IMR-90 (cell line): ENCODE data around the gene TMEM82. TPM values are rescaled to one million over a fixed set of nuclear protein-coding genes. Genes with fewer than 3 reads are reported as not detected.

ENCODE experiments used
- ATAC-seq: fragments of 200-7000 bp; cut with Tn5 transposase; 2 replicates; pipeline ENCODE4 v1.9.1; 2020; ENCODE audit warnings: low read depth, mild to moderate bottlenecking, moderate library complexity
- BruUV-seq: library from RNA; stranded (reverse); fragments of 400-500 nt; replicated peaks from 2 replicates; lab custom pipeline; 2021; lab: Mats Ljungman, UMichigan
- CTCF ChIA-PET: fragments of 300-600 bp; formaldehyde crosslinking; extraction: SDS; loops from one replicate; lab custom pipeline; 2021; ENCODE audit warnings: antibody characterized with exemption; lab: Yijun Ruan, JAX
- POLR2A ChIA-PET: fragments of 300-600 bp; sonication (Branson Sonifier 250); formaldehyde crosslinking; loops from one replicate; lab custom pipeline; 2022; ENCODE audit warnings: antibody characterized with exemption; ENCODE audit not compliant: unreplicated experiment; lab: Charles Lee
- DNase-seq: peaks from one replicate; pipeline ENCODE4 v3.0.0; 2013
- H2AFZ ChIP-seq: replicated peaks from 2 replicates; pipeline ENCODE3; 2013; ENCODE audit warnings: low read length, mild to moderate bottlenecking; ENCODE audit not compliant: poor library complexity
- H2AK5ac ChIP-seq: 2 replicates; pipeline ENCODE4 v1.6.1; 2013; ENCODE audit warnings: low read depth, low read length, inconsistent platforms
- H2AK9ac ChIP-seq: replicated peaks from 2 replicates; pipeline ENCODE3; 2013; ENCODE audit warnings: mild to moderate bottlenecking, low read depth, low read length, moderate library complexity; ENCODE audit not compliant: poor library complexity
- H2BK120ac ChIP-seq: 2 replicates; pipeline ENCODE4 v1.6.1; 2013; ENCODE audit warnings: low read depth, low read length, inconsistent platforms
- H2BK15ac ChIP-seq: 3 replicates; pipeline ENCODE4 v1.6.1; 2013; ENCODE audit warnings: low read depth, low read length, inconsistent platforms
- H2BK20ac ChIP-seq: 2 replicates; pipeline ENCODE4 v1.6.1; 2013; ENCODE audit warnings: low read depth, mild to moderate bottlenecking, inconsistent platforms, low read length, moderate library complexity
- H2BK5ac ChIP-seq: 2 replicates; pipeline ENCODE4 v1.6.1; 2013; ENCODE audit warnings: mild to moderate bottlenecking, low read depth, low read length, inconsistent platforms; ENCODE audit not compliant: poor library complexity, severe bottlenecking
- H3K14ac ChIP-seq: replicated peaks from 2 replicates; pipeline ENCODE4 v1.6.1; 2013; ENCODE audit warnings: low read depth, low read length, inconsistent platforms
- H3K18ac ChIP-seq: 2 replicates; pipeline ENCODE4 v1.6.1; 2013; ENCODE audit warnings: low read depth, low read length, control low read depth
- H3K23ac ChIP-seq: 2 replicates; pipeline ENCODE4 v1.6.1; 2013; ENCODE audit warnings: low read depth, low read length, inconsistent platforms
- H3K27ac ChIP-seq: 2 replicates; pipeline ENCODE4 v1.5.1; 2013; ENCODE audit warnings: mild to moderate bottlenecking, control low read depth, low read length; ENCODE audit not compliant: insufficient read depth
- H3K27me3 ChIP-seq: 2 replicates; pipeline ENCODE4 v1.6.1; 2013; ENCODE audit warnings: low read length; ENCODE audit not compliant: control insufficient read depth, insufficient read depth
- H3K36me3 ChIP-seq: 2 replicates; pipeline ENCODE4 v1.6.1; 2013; ENCODE audit warnings: low read length, mixed read lengths; ENCODE audit not compliant: control insufficient read depth, insufficient read depth
- H3K4ac ChIP-seq: 2 replicates; pipeline ENCODE4 v1.6.1; 2013; ENCODE audit warnings: low read depth, low read length, inconsistent platforms
- H3K4me1 ChIP-seq: 2 replicates; pipeline ENCODE4 v1.6.1; 2013; ENCODE audit warnings: low read length, mixed read lengths; ENCODE audit not compliant: control insufficient read depth, insufficient read depth
- H3K4me2 ChIP-seq: 2 replicates; pipeline ENCODE4 v1.6.1; 2013; ENCODE audit warnings: low read depth, mild to moderate bottlenecking, control low read depth, low read length, moderate library complexity
- H3K4me3 ChIP-seq: 2 replicates; pipeline ENCODE4 v1.5.1; 2013; ENCODE audit warnings: low read depth, mild to moderate bottlenecking, control low read depth, low read length, moderate library complexity; ENCODE audit not compliant: insufficient read depth
- H3K56ac ChIP-seq: 2 replicates; pipeline ENCODE4 v1.6.1; 2013; ENCODE audit warnings: low read length, inconsistent platforms; ENCODE audit not compliant: insufficient read depth; ENCODE audit errors: extremely low read depth
- H3K79me1 ChIP-seq, 2 experiments: 2 replicates each; pipeline ENCODE4 v1.6.1; 2013; ENCODE audit warnings: low read length in 2 of 2, inconsistent platforms in 1 of 2, low read depth in 1 of 2
- H3K9ac ChIP-seq: 2 replicates; pipeline ENCODE4 v1.6.1; 2013; ENCODE audit warnings: low read depth, low read length, control low read depth
- H3K9me1 ChIP-seq: 2 replicates; pipeline ENCODE4 v1.6.1; 2013; ENCODE audit warnings: low read length, inconsistent platforms; ENCODE audit not compliant: insufficient read depth
- H3K9me3 ChIP-seq: 2 replicates; pipeline ENCODE4 v1.6.1; 2013; ENCODE audit warnings: low read length; ENCODE audit not compliant: control insufficient read depth, insufficient read depth
- H4K20me1 ChIP-seq: 2 replicates; pipeline ENCODE4 v1.6.1; 2013; ENCODE audit warnings: low read length, inconsistent platforms; ENCODE audit not compliant: insufficient read depth
- H4K5ac ChIP-seq: 2 replicates; pipeline ENCODE4 v1.6.1; 2013; ENCODE audit warnings: mild to moderate bottlenecking, low read depth, low read length, control low read depth
- H4K8ac ChIP-seq, 2 experiments: 2 replicates each; pipeline ENCODE4 v1.6.1; 2013; ENCODE audit warnings: low read depth in 2 of 2, low read length in 2 of 2, control low read depth in 1 of 2, inconsistent platforms in 1 of 2
- H4K91ac ChIP-seq: 2 replicates; pipeline ENCODE4 v1.6.1; 2013; ENCODE audit warnings: low read depth, low read length, inconsistent platforms; ENCODE audit not compliant: insufficient read depth
- FOS ChIP-seq: fragments of 150-350 bp; IDR thresholded peaks from 2 replicates; pipeline ENCODE4 v1.6.1; 2016; ENCODE audit warnings: low read depth, low read length
- MAFK ChIP-seq: IDR thresholded peaks from 2 replicates; pipeline ENCODE4 v1.6.1; 2012; ENCODE audit warnings: low read depth, low read length, improper control_type of control experiment
- NFE2L2 ChIP-seq: fragments of 150-350 bp; IDR thresholded peaks from 2 replicates; pipeline ENCODE4 v1.6.1; 2016; ENCODE audit warnings: low read depth, mild to moderate bottlenecking, low read length
- POLR2A ChIP-seq: IDR thresholded peaks from 2 replicates; pipeline ENCODE4 v1.6.1; 2012; ENCODE audit warnings: mild to moderate bottlenecking, low read depth, low read length
- WGBS, 2 experiments: methylation state at CpG; one replicate each; pipeline versions ENCODE4 v1.1.5 to v1.1.7; 2013; ENCODE audit warnings: missing lambda C conversion rate in 2 of 2; ENCODE audit not compliant: insufficient read length in 1 of 2; ENCODE audit errors: extremely low coverage in 2 of 2; 5-methylcytosine and 5-hydroxymethylcytosine counted together
- dilution Hi-C: fragments of 300-500 bp; cut with HindIII; formaldehyde crosslinking; loops from one replicate; pipeline ENCODE4 v1.14.3; 2018; ENCODE audit warnings: low sequenced_read_pairs; ENCODE audit not compliant: unreplicated experiment
- in situ Hi-C: fragments of 300-500 bp; cut with MboI; formaldehyde crosslinking; loops from 3 replicates; pipeline ENCODE4 v1.14.3; 2019; ENCODE audit warnings: low sequenced_read_pairs, inconsistent platforms, mixed read lengths
- intact Hi-C: fragments of 100-400 bp; cut with micrococcal nuclease; formaldehyde crosslinking; loops from 2 replicates; pipeline ENCODE4 v1.10.0; 2022
- polyA plus RNA-seq, 3 experiments: library from polyadenylated mRNA; depleted of rRNA; stranded (reverse); fragments of >200 nt; gene quantifications; 2 replicates each; pipeline ENCODE4 v1.2.3, GENCODE V29; 2012; ENCODE audit warnings: low replicate concordance in 1 of 3
- total RNA-seq: library from RNA; depleted of rRNA; stranded (reverse); fragments of >200 nt; gene quantifications from 2 replicates; pipeline ENCODE4 v1.2.3, GENCODE V29; 2012

TMEM82 gene
- total and polyA plus RNA-seq, 2 of the 4 experiments (the other 2 are of a cell fraction), result not detected

DNA sequence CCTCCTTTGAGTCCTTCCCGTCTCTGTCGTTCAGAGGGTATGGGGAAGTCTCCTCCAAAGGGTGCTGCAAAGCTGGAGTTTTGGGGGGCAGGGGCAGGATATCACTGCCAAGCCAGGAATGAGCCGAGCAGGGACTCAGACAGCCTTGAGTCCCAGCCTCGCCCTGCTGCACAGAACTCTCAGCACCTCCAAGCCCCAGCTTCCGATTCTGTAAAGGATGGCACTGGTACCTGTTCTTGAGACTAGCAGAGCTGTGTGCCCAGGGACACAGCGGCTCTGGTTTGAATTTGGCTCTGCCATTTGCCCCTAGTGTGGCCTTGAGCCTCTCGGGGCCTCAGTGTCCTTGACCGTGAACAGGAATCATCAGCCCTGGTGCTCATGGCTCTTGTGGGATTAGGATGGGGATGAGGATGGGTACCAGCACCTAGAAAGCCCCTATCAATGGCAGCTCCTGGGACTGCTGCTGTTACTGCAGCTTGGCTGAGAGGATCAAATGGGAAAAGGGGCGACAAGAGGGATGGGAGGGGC, 14.8 kb downstream of the TMEM82 start:
- Histone ChIP-seq H3K23ac (no peak overlapping the region), H3K18ac (no peak overlapping the region), H2AK5ac (peak overlapping the region; percentile 23; the same call in 1 of the 2 replicates), H3K79me1 (peaks cover 4 to 31% of the 10 kb centered on the region in 2 experiments; a peak in 3 of 4 replicates), H2AK9ac (no peak overlapping the region), H3K27me3 (no peaks in the 10 kb centered on the region), H4K91ac (no peak overlapping the region), H3K14ac (no peak overlapping the region), H2AFZ (peak overlapping the region; percentile 4), H4K8ac (peak overlapping the region in 1 of 2 experiments; percentile 96; a peak in 1 of 4 replicates), H2BK20ac (peak overlapping the region; percentile 36; the same call in 1 of the 2 replicates), H3K9me3 (no peaks in the 10 kb centered on the region), H2BK5ac (no peak overlapping the region), H2BK15ac (no peak overlapping the region), H3K56ac (no peak overlapping the region), H3K4me2 (no peak overlapping the region), H4K5ac (no peak overlapping the region), H3K36me3 (no peaks in the 10 kb centered on the region), H4K20me1 (peaks cover 15% of the 10 kb centered on the region), H3K9ac (no peak overlapping the region), H3K9me1 (peaks cover 7% of the 10 kb centered on the region), H2BK120ac (no peak overlapping the region), H3K4me1 (peaks cover 17% of the 10 kb centered on the region), H3K4me3 (no peak overlapping the region), H3K27ac (no peak overlapping the region), H3K4ac (no peak overlapping the region; the same call in 1 of the 2 replicates)
- no peak for ATAC-seq
- whole genome bisulfite sequencing, 2 experiments, result 89% methylated on average over 5 of the region's 9 CpGs; no CpG with 5 or more reads in 1 of the 2 experiments
- TF ChIP-seq POLR2A (no peak), FOS (no peak), MAFK (no peak), NFE2L2 (no peak)
- in situ Hi-C loops (no loop called here), intact Hi-C loops (no loop called here), dilution Hi-C loops (no loop called here)
- ChIA-PET CTCF (no interaction called here), POLR2A (no interaction called here)
- BruUV-seq, result no TSS peak
- DNase-seq, result no peak
